HG03196 (cell line): ENCODE results near the gene VMO1.

Experiments
- ATAC-seq: cut with Tn5 transposase; IDR thresholded peaks from one replicate; pipeline ENCODE4 v1.9.1; 2021; ENCODE audit not compliant: unreplicated experiment

VMO1 gene

GRCh38 chr17:4764595-4764994, 21.6 kb downstream of the VMO1 start:
- ATAC-seq = no peak

GRCh38 chr17:4759776-4760236, 26.4 kb downstream of the VMO1 start:
- ATAC-seq = no peak

- ATAC-seq = no peak
These were observed 32.8 kb downstream of the VMO1 start for GRCh38 chr17:4753392-4753791.

- no peak for ATAC-seq
These were observed 34.2 kb downstream of the VMO1 start for GRCh38 chr17:4751932-4752331.

GRCh38 chr17:4750606-4751005, 35.6 kb downstream of the VMO1 start:
- no peak for ATAC-seq

GRCh38 chr17:4748686-4749085, 37.5 kb downstream of the VMO1 start:
- ATAC-seq = no peak

- ATAC-seq = no peak
These were observed 38.3 kb downstream of the VMO1 start for GRCh38 chr17:4747847-4748246.

GRCh38 chr17:4744999-4745969, 40.9 kb downstream of the VMO1 start:
- ATAC-seq = no peak

- ATAC-seq = no peak
These were observed 42.3 kb downstream of the VMO1 start for GRCh38 chr17:4743898-4744297.

- ATAC-seq = no peak
These were observed 42.9 kb downstream of the VMO1 start for GRCh38 chr17:4743216-4743615.

- no peak for ATAC-seq
These were observed 43.5 kb downstream of the VMO1 start for GRCh38 chr17:4742629-4743028.

GRCh38 chr17:4742133-4742532, 44.0 kb downstream of the VMO1 start:
- ATAC-seq = no peak

- no peak for ATAC-seq
These were observed 44.6 kb downstream of the VMO1 start for GRCh38 chr17:4741544-4741943.

- no peak for ATAC-seq
These were observed 45.6 kb downstream of the VMO1 start for GRCh38 chr17:4740584-4740983.

GRCh38 chr17:4740025-4740351, 46.2 kb downstream of the VMO1 start:
- ATAC-seq = no peak

- ATAC-seq = no peak
These were observed 46.8 kb downstream of the VMO1 start, which contains the start of the genes CXCL16 and ZMYND15 for GRCh38 chr17:4739122-4740024. Gene CXCL16 (minus strand): TSS chr17:4739928. CDS start chr17:4739339, 589 bp downstream. Gene ZMYND15 (plus strand): TSS chr17:4739833. CDS start chr17:4740549, 716 bp downstream.

GRCh38 chr17:4738136-4739121, 47.7 kb downstream of the VMO1 start:
- no peak for ATAC-seq

- no peak for ATAC-seq
These were observed 50.1 kb downstream of the VMO1 start for GRCh38 chr17:4735876-4736651.
